ENCODE data around the gene FMN2.

- TF ChIP-seq CTCF (IDR thresholded peaks at IDR 0.05) (no peak), ZFX (IDR thresholded peaks at IDR 0.05; ENCODE audit: borderline replicate concordance) (no peak)
Observed at GRCh38 chr1:240405751-240406150, 314.1 kb downstream of the FMN2 start.
